Panc1 (cell line): ENCODE data around the gene TRIM27.
A peak's percentile ranks its signal among the peaks of the same experiment; 100 is the strongest.

Experiments used
- CTCF ChIP-seq: fragments of 450-650 bp; IDR thresholded peaks from 2 replicates; pipeline ENCODE4 v1.5.1; 2017; ENCODE audit warnings: mild to moderate bottlenecking
- SIN3A ChIP-seq: IDR thresholded peaks from 2 replicates; pipeline ENCODE4 v1.6.1; 2012; ENCODE audit warnings: low read depth, mild to moderate bottlenecking, low read length, moderate library complexity, borderline replicate concordance; ENCODE audit not compliant: insufficient read depth
- TCF7L2 ChIP-seq: IDR thresholded peaks from 2 replicates; pipeline ENCODE4 v1.6.1; 2011; ENCODE audit warnings: mild to moderate bottlenecking, low read depth, low read length, inconsistent platforms

- peak; percentile 88 for TF ChIP-seq TCF7L2
- TF ChIP-seq CTCF, result no peak
- TF ChIP-seq SIN3A, result 0 out of 2 replicates have a peak, but pooled peaks have one; percentile 85
Observed at GRCh38 chr6:28863604-28864325, 60.0 kb downstream of the TRIM27 start.
